ENCODE results near the gene SLC24A1. TPM values are rescaled to one million over a fixed set of nuclear protein-coding genes. Genes with fewer than 3 reads are reported as not detected.

SLC24A1 gene
- total and polyA plus RNA-seq, 2 of the 4 experiments (the other 2 are of a cell fraction) = 3.6 to 4.9 TPM

- dilution Hi-C loops (cut with HindIII; ENCODE audit: low sequenced_read_pairs, unreplicated experiment) = no loop called here
- Histone ChIP-seq H4K5ac (ENCODE audit: low read depth, low read length) (no peak overlapping the region), H3K56ac (ENCODE audit: extremely low read depth, insufficient read depth, low read length) (no peak overlapping the region), H2BK5ac (ENCODE audit: low read depth, low read length, poor library complexity, severe bottlenecking) (no peak overlapping the region), H3K23ac (ENCODE audit: low read depth, low read length) (no peak overlapping the region), H3K9ac (ENCODE audit: low read depth, low read length) (no peak overlapping the region), H2AK9ac (replicated peaks; ENCODE audit: low read depth, low read length, poor library complexity) (no peak overlapping the region), H3K18ac (ENCODE audit: low read depth, low read length) (no peak overlapping the region), H3K36me3 (ENCODE audit: control insufficient read depth, insufficient read depth, low read length) (peaks cover 29% of the 10 kb centered on the region), H3K27ac (ENCODE audit: insufficient read depth, low read length) (no peak overlapping the region), H3K4me3 (ENCODE audit: insufficient read depth, low read depth, low read length) (no peak overlapping the region), H3K9me3 (ENCODE audit: control insufficient read depth, insufficient read depth, low read length) (no peaks in the 10 kb centered on the region), H3K4me1 (ENCODE audit: control insufficient read depth, insufficient read depth, low read length) (no peaks in the 10 kb centered on the region), H4K20me1 (ENCODE audit: insufficient read depth, low read length) (no peaks in the 10 kb centered on the region), H3K4me2 (ENCODE audit: low read depth, low read length) (no peak overlapping the region), H3K14ac (replicated peaks; ENCODE audit: low read depth, low read length) (no peak overlapping the region), H2BK120ac (ENCODE audit: low read depth, low read length) (no peak overlapping the region), H2BK15ac (ENCODE audit: low read depth, low read length) (no peak overlapping the region), H4K8ac (ENCODE audit: low read depth in 2 of 2, low read length in 2 of 2) (no peak overlapping the region), H2BK20ac (ENCODE audit: low read depth, low read length) (no peak overlapping the region), H3K9me1 (ENCODE audit: insufficient read depth, low read length) (no peaks in the 10 kb centered on the region), H2AK5ac (ENCODE audit: low read depth, low read length) (no peak overlapping the region), H3K4ac (ENCODE audit: low read depth, low read length) (no peak overlapping the region), H2AFZ (replicated peaks; ENCODE audit: low read length, poor library complexity) (no peak overlapping the region), H3K27me3 (ENCODE audit: control insufficient read depth, insufficient read depth, low read length) (no peaks in the 10 kb centered on the region), H3K79me1 (ENCODE audit: low read depth in 1 of 2, low read length in 2 of 2) (peaks cover 9 to 28% of the 10 kb centered on the region in 2 experiments), H4K91ac (ENCODE audit: insufficient read depth, low read depth, low read length) (no peak overlapping the region)
- TF ChIP-seq MAZ (IDR thresholded peaks at IDR 0.05; ENCODE audit: borderline replicate concordance, low read depth, low read length) = no peak
- no peak for TF ChIP-seq MXI1 (IDR thresholded peaks at IDR 0.05; ENCODE audit: borderline replicate concordance, low read depth, low read length)
- intact Hi-C loops (cut with micrococcal nuclease) = no loop called here
- ChIA-PET CTCF (no interaction called here), POLR2A (ENCODE audit: unreplicated experiment) (interaction anchor here (0.6 kb wide), 1 partner anchor 1103 kb away, joined by 8 read pairs; no protein-coding TSS in a partner anchor)
- no peak for DNase-seq
- no peak for ATAC-seq (ENCODE audit: low read depth)
- no TSS peak for BruUV-seq (replicated peaks)
- in situ Hi-C loops (cut with MboI; ENCODE audit: low sequenced_read_pairs) = loop anchor here (25.0 kb wide), 1 partner anchor 684 kb away; the partner anchor contains the start of gene DIS3L
- no CpG with 5 or more reads among the region's 1 CpG for WGBS, 2 experiments (ENCODE audit: extremely low coverage in 2 of 2, insufficient read length in 1 of 2)
Observed at GRCh38 chr15:65603559-65603958, 18.2 kb upstream of the SLC24A1 start.
